Stimulated activated CD4-positive, alpha-beta T cell treated with anti-CD3 and anti-CD28 coated beads, Interleukin-2, amount 100 ng/mL, for 4 hours (primary cell): ENCODE data around the gene ARHGAP42.

Experiments
- DNase-seq: peaks from one replicate; pipeline ENCODE4 v3.0.0-alpha.2; 2020; ENCODE audit warnings: low read depth

The ARHGAP42 gene

GRCh38 chr11:100759106-100759505, 72.0 kb downstream of the ARHGAP42 start:
- no peak for DNase-seq

- DNase-seq = no peak
Observed at GRCh38 chr11:100759856-100760255, 72.8 kb downstream of the ARHGAP42 start.

- no peak for DNase-seq
Observed at GRCh38 chr11:100760744-100761143, 73.7 kb downstream of the ARHGAP42 start.

- no peak for DNase-seq
Observed at GRCh38 chr11:100761841-100762240, 74.8 kb downstream of the ARHGAP42 start.

GRCh38 chr11:100766764-100767163, 79.7 kb downstream of the ARHGAP42 start:
- DNase-seq = no peak

- DNase-seq = no peak
Observed at GRCh38 chr11:100769165-100769564, 82.1 kb downstream of the ARHGAP42 start.

GRCh38 chr11:100769617-100770016, 82.5 kb downstream of the ARHGAP42 start:
- no peak for DNase-seq

- DNase-seq = no peak
Observed at GRCh38 chr11:100774132-100774531, 87.0 kb downstream of the ARHGAP42 start.

- DNase-seq = no peak
Observed at GRCh38 chr11:100774859-100775258, 87.8 kb downstream of the ARHGAP42 start.

- no peak for DNase-seq
Observed at GRCh38 chr11:100776212-100776896, 89.3 kb downstream of the ARHGAP42 start.

GRCh38 chr11:100777103-100777502, 90.0 kb downstream of the ARHGAP42 start:
- no peak for DNase-seq

- DNase-seq = no peak
Observed at GRCh38 chr11:100777736-100778135, 90.6 kb downstream of the ARHGAP42 start.

GRCh38 chr11:100778166-100778785, 91.2 kb downstream of the ARHGAP42 start:
- DNase-seq = no peak

- no peak for DNase-seq
Observed at GRCh38 chr11:100780470-100780869, 93.4 kb downstream of the ARHGAP42 start.

GRCh38 chr11:100785148-100785983, 98.3 kb downstream of the ARHGAP42 start:
- DNase-seq = no peak

GRCh38 chr11:100788561-100789295, 101.6 kb downstream of the ARHGAP42 start:
- DNase-seq = no peak

- DNase-seq = no peak
Observed at GRCh38 chr11:100789500-100789899, 102.4 kb downstream of the ARHGAP42 start.

GRCh38 chr11:100790073-100790472, 103.0 kb downstream of the ARHGAP42 start:
- no peak for DNase-seq

GRCh38 chr11:100791103-100791502, 104.0 kb downstream of the ARHGAP42 start:
- no peak for DNase-seq

GRCh38 chr11:100791860-100792259, 104.8 kb downstream of the ARHGAP42 start:
- DNase-seq = no peak

GRCh38 chr11:100793525-100793924, 106.4 kb downstream of the ARHGAP42 start:
- DNase-seq = no peak

GRCh38 chr11:100794446-100794845, 107.4 kb downstream of the ARHGAP42 start:
- DNase-seq = no peak
